Mesenchymal stem cell (in vitro differentiated cells and primary cell): ENCODE measurements around the gene CARNS1.

Experiments
- DNase-seq: peaks from one replicate; pipeline ENCODE4 v3.0.0-alpha.2; 2013
- H2AFZ ChIP-seq: one replicate; pipeline ENCODE4 v1.6.1; 2013; ENCODE audit warnings: low read depth, mild to moderate bottlenecking, control low read depth, inconsistent platforms, low read length, moderate library complexity
- H2AK5ac ChIP-seq: 2 replicates; pipeline ENCODE4 v1.6.1; 2013; ENCODE audit warnings: low read length, moderate library complexity, mild to moderate bottlenecking, inconsistent platforms; ENCODE audit not compliant: severe bottlenecking
- H2BK120ac ChIP-seq: one replicate; pipeline ENCODE4 v1.6.1; 2013; ENCODE audit warnings: low read depth, mild to moderate bottlenecking, inconsistent platforms, low read length, moderate library complexity
- H2BK12ac ChIP-seq, 2 experiments: one replicate each; pipeline ENCODE4 v1.6.1; 2013; ENCODE audit warnings: inconsistent platforms in 2 of 2, low read length in 2 of 2, mild to moderate bottlenecking in 2 of 2, moderate library complexity in 2 of 2, control low read depth in 1 of 2
- H2BK15ac ChIP-seq: one replicate; pipeline ENCODE4 v1.6.1; 2013; ENCODE audit warnings: mild to moderate bottlenecking, low read depth, inconsistent platforms; ENCODE audit not compliant: poor library complexity, severe bottlenecking
- H2BK5ac ChIP-seq: 2 replicates; pipeline ENCODE4 v1.6.1; 2013; ENCODE audit warnings: low read depth, mild to moderate bottlenecking, low read length, control low read depth, inconsistent platforms; ENCODE audit not compliant: poor library complexity, severe bottlenecking
- H3K14ac ChIP-seq, 2 experiments: one replicate each; pipeline ENCODE4 v1.6.1; 2013; ENCODE audit warnings: inconsistent platforms in 2 of 2, low read length in 2 of 2, control low read depth in 1 of 2, mild to moderate bottlenecking in 1 of 2, moderate library complexity in 1 of 2
- H3K18ac ChIP-seq, 2 experiments: one replicate each; pipeline ENCODE4 v1.6.1; 2013; ENCODE audit warnings: inconsistent platforms in 2 of 2, low read length in 2 of 2, control low read depth in 1 of 2, low read depth in 1 of 2, mild to moderate bottlenecking in 1 of 2
- H3K23ac ChIP-seq, 2 experiments: one replicate each; pipeline ENCODE4 v1.6.1; 2013; ENCODE audit warnings: inconsistent platforms in 2 of 2, low read length in 2 of 2, mild to moderate bottlenecking in 2 of 2, moderate library complexity in 2 of 2, control low read depth in 1 of 2
- H3K27ac ChIP-seq: 2 replicates; pipeline ENCODE4 v1.5.1; 2013; ENCODE audit warnings: mild to moderate bottlenecking, moderate library complexity, low read length, control low read depth, inconsistent platforms; ENCODE audit not compliant: poor library complexity, severe bottlenecking
- H3K27me3 ChIP-seq, 2 experiments: 2 replicates each; pipeline versions ENCODE4 v1.6.1 to v1.7.0; 2013; ENCODE audit warnings: low read length in 2 of 2, mild to moderate bottlenecking in 2 of 2, moderate library complexity in 2 of 2, control low read depth in 1 of 2, inconsistent platforms in 1 of 2; ENCODE audit not compliant: control insufficient read depth in 1 of 2, insufficient read depth in 1 of 2
- H3K36me3 ChIP-seq, 2 experiments: 2 replicates each; pipeline versions ENCODE4 v1.6.1 to v1.7.0; 2013; ENCODE audit warnings: low read length in 2 of 2, control low read depth in 1 of 2, inconsistent platforms in 1 of 2, low read depth in 1 of 2, mild to moderate bottlenecking in 1 of 2; ENCODE audit not compliant: insufficient read depth in 2 of 2, control insufficient read depth in 1 of 2
- H3K4ac ChIP-seq, 2 experiments: one replicate each; pipeline ENCODE4 v1.6.1; 2013; ENCODE audit warnings: inconsistent platforms in 2 of 2, low read length in 2 of 2, mild to moderate bottlenecking in 2 of 2, moderate library complexity in 2 of 2, control low read depth in 1 of 2, low read depth in 1 of 2
- H3K4me1 ChIP-seq: 2 replicates; pipeline ENCODE4 v1.6.1; 2013; ENCODE audit warnings: low read depth, low read length, control low read depth; ENCODE audit not compliant: control insufficient read depth, insufficient read depth
- H3K4me2 ChIP-seq: 2 replicates; pipeline ENCODE4 v1.6.1; 2013; ENCODE audit warnings: low read length, mild to moderate bottlenecking, inconsistent platforms; ENCODE audit not compliant: poor library complexity, severe bottlenecking
- H3K4me3 ChIP-seq, 2 experiments: 2 replicates each; pipeline versions ENCODE4 v1.5.1 to v1.7.0; 2013; ENCODE audit warnings: low read length in 2 of 2, mild to moderate bottlenecking in 2 of 2, control low read depth in 1 of 2, low read depth in 1 of 2; ENCODE audit not compliant: insufficient read depth in 1 of 2
- H3K79me1 ChIP-seq: replicated peaks from 2 replicates; pipeline ENCODE4 v1.6.1; 2013; ENCODE audit warnings: mild to moderate bottlenecking, control low read depth, low read length, inconsistent platforms; ENCODE audit not compliant: poor library complexity, severe bottlenecking
- H3K9ac ChIP-seq: 2 replicates; pipeline ENCODE4 v1.7.0; 2013; ENCODE audit warnings: mild to moderate bottlenecking, low read length, moderate library complexity
- H3K9me3 ChIP-seq: 2 replicates; pipeline ENCODE4 v1.7.0; 2013; ENCODE audit warnings: mild to moderate bottlenecking, low read length; ENCODE audit not compliant: control insufficient read depth
- H4K8ac ChIP-seq: one replicate; pipeline ENCODE4 v1.6.1; 2013; ENCODE audit warnings: inconsistent platforms, mild to moderate bottlenecking, low read length, moderate library complexity
- H4K91ac ChIP-seq: one replicate; pipeline ENCODE4 v1.6.1; 2013; ENCODE audit warnings: mild to moderate bottlenecking, low read length, inconsistent platforms
- WGBS: methylation state at CpG from one replicate; pipeline ENCODE4 v1.1.7; 2013; ENCODE audit warnings: mixed read lengths; 5-methylcytosine and 5-hydroxymethylcytosine counted together

CARNS1 gene

GRCh38 chr11:67420646-67421429 is 5.4 kb downstream of the CARNS1 start:
- peak overlapping the region; percentile 70 to 73 for H3K4me3 ChIP-seq
- H2BK15ac ChIP-seq = peak overlapping the region; percentile 81
- peak overlapping the region; percentile 81 to 94 for H3K18ac ChIP-seq
- H3K14ac ChIP-seq = peak overlapping the region in 1 of 2 experiments; percentile 86
- H3K79me1 ChIP-seq = peaks cover 8% of the 10 kb centered on the region
- H4K8ac ChIP-seq = peak overlapping the region; percentile 73
- peak overlapping the region in 1 of 2 experiments; percentile 53 for H3K4ac ChIP-seq
- H3K27me3 ChIP-seq = peaks cover 0 to 15% of the 10 kb centered on the region in 2 experiments
- H3K4me2 ChIP-seq = peak overlapping the region; percentile 80
- peak overlapping the region; percentile 40 for H2BK5ac ChIP-seq
- H3K9me3 ChIP-seq = no peaks in the 10 kb centered on the region
- peak overlapping the region; percentile 64 for H3K9ac ChIP-seq
- H3K23ac ChIP-seq = peak overlapping the region in 1 of 2 experiments; percentile 29
- H2AFZ ChIP-seq = peak overlapping the region; percentile 84
- DNase-seq = peak; percentile 91
- H2BK120ac ChIP-seq = no peak overlapping the region
- peaks cover 46% of the 10 kb centered on the region for H3K4me1 ChIP-seq
- H2AK5ac ChIP-seq = peak overlapping the region; percentile 27
- 1% methylated on average over 86 of the region's 97 CpGs for WGBS
- peak overlapping the region in 1 of 2 experiments; percentile 49 for H2BK12ac ChIP-seq
- H3K36me3 ChIP-seq = peaks cover 0 to 17% of the 10 kb centered on the region in 2 experiments
- H4K91ac ChIP-seq = peak overlapping the region; percentile 35
- no peak overlapping the region for H3K27ac ChIP-seq

GRCh38 chr11:67421430-67422031 is 6.1 kb downstream of the CARNS1 start:
- Histone ChIP-seq H2AFZ (peak overlapping the region; percentile 70), H2BK12ac (no peak overlapping the region), H2BK5ac (no peak overlapping the region), H2AK5ac (no peak overlapping the region), H4K91ac (no peak overlapping the region), H3K4ac (peak overlapping the region in 1 of 2 experiments; percentile 63), H4K8ac (peak overlapping the region; percentile 73), H3K27me3 (peaks cover 0 to 8% of the 10 kb centered on the region in 2 experiments), H2BK15ac (peak overlapping the region; percentile 36), H3K9me3 (no peaks in the 10 kb centered on the region), H3K18ac (peak overlapping the region in 1 of 2 experiments; percentile 43), H3K14ac (no peak overlapping the region), H3K23ac (no peak overlapping the region), H3K4me1 (peaks cover 40% of the 10 kb centered on the region), H2BK120ac (no peak overlapping the region), H3K27ac (no peak overlapping the region), H3K36me3 (peaks cover 0 to 17% of the 10 kb centered on the region in 2 experiments), H3K4me3 (peak overlapping the region in 1 of 2 experiments; percentile 47), H3K9ac (no peak overlapping the region), H3K4me2 (peak overlapping the region; percentile 57), H3K79me1 (peaks cover 8% of the 10 kb centered on the region)
- 75% methylated on average over 22 of the region's 22 CpGs for WGBS
- DNase-seq = no peak

- H3K27me3 ChIP-seq = peaks cover 0 to 3% of the 10 kb centered on the region in 2 experiments
- no peak overlapping the region for H3K14ac ChIP-seq
- no peak overlapping the region for H3K18ac ChIP-seq
- no peak overlapping the region for H3K27ac ChIP-seq
- no peak overlapping the region for H2BK12ac ChIP-seq
- H3K4me1 ChIP-seq = peaks cover 41% of the 10 kb centered on the region
- no peaks in the 10 kb centered on the region for H3K9me3 ChIP-seq
- H3K4me2 ChIP-seq = no peak overlapping the region
- no peak overlapping the region for H3K23ac ChIP-seq
- H3K4me3 ChIP-seq = no peak overlapping the region
- H2BK15ac ChIP-seq = no peak overlapping the region
- no peak overlapping the region for H4K8ac ChIP-seq
- peaks cover 8% of the 10 kb centered on the region for H3K79me1 ChIP-seq
- DNase-seq = no peak
- H4K91ac ChIP-seq = peak overlapping the region; percentile 70
- no peak overlapping the region for H2AFZ ChIP-seq
- no peak overlapping the region for H3K9ac ChIP-seq
- H3K36me3 ChIP-seq = peaks cover 0 to 17% of the 10 kb centered on the region in 2 experiments
- H2BK5ac ChIP-seq = no peak overlapping the region
- 84% methylated on average over 6 of the region's 6 CpGs for WGBS
- H2BK120ac ChIP-seq = no peak overlapping the region
- no peak overlapping the region for H2AK5ac ChIP-seq
- H3K4ac ChIP-seq = no peak overlapping the region
These were observed 7.4 kb downstream of the CARNS1 start for GRCh38 chr11:67422891-67423290.

- H3K27ac ChIP-seq = no peak overlapping the region
- peak overlapping the region in 1 of 2 experiments; percentile 1 for H3K4me3 ChIP-seq
- H4K8ac ChIP-seq = no peak overlapping the region
- DNase-seq = no peak
- no peak overlapping the region for H2BK12ac ChIP-seq
- H3K79me1 ChIP-seq = peaks cover 8% of the 10 kb centered on the region
- H2BK15ac ChIP-seq = no peak overlapping the region
- H3K27me3 ChIP-seq = no peaks in the 10 kb centered on the region
- H3K18ac ChIP-seq = no peak overlapping the region
- H3K4ac ChIP-seq = no peak overlapping the region
- H3K36me3 ChIP-seq = peaks cover 0 to 17% of the 10 kb centered on the region in 2 experiments
- WGBS = 95% methylated on average over 13 of the region's 13 CpGs
- H3K23ac ChIP-seq = no peak overlapping the region
- H2BK120ac ChIP-seq = no peak overlapping the region
- no peak overlapping the region for H3K4me2 ChIP-seq
- no peak overlapping the region for H2AK5ac ChIP-seq
- no peak overlapping the region for H3K14ac ChIP-seq
- no peak overlapping the region for H3K9ac ChIP-seq
- no peaks in the 10 kb centered on the region for H3K9me3 ChIP-seq
- peaks cover 38% of the 10 kb centered on the region for H3K4me1 ChIP-seq
- no peak overlapping the region for H2BK5ac ChIP-seq
- H2AFZ ChIP-seq = no peak overlapping the region
- no peak overlapping the region for H4K91ac ChIP-seq
These were observed 8.0 kb downstream of the CARNS1 start for GRCh38 chr11:67423466-67423865.
